ENCODE measurements around the gene ZBTB6. TPM values are rescaled to one million over a fixed set of nuclear protein-coding genes. Genes with fewer than 3 reads are reported as not detected.

ZBTB6 gene
- polyA plus RNA-seq, 2 of the 4 experiments (the other 2 are of a cell fraction) = 9.0 to 10.3 TPM

- POLR2A ChIA-PET = no interaction called here
- Histone ChIP-seq H3K4me3 (no peak overlapping the region), H3K27ac (no peak overlapping the region), H3K4me2 (no peak overlapping the region), H3K9me3 (no peaks in the 10 kb centered on the region), H3K4me1 (peaks cover 19% of the 10 kb centered on the region)
- FAIRE-seq = no peak
- no peak for DNase-seq (ENCODE audit: low read depth in 1 of 2, low spot score in 1 of 2)
- TF ChIP-seq ZFP36 (IDR thresholded peaks at IDR 0.05; ENCODE audit: borderline replicate concordance, partially characterized antibody) (no peak), RAD21 (conservative IDR thresholded peaks at IDR 0.05 in 1 of 2, IDR thresholded peaks at IDR 0.05 in 1 of 2) (no peak), HES2 (IDR thresholded peaks at IDR 0.05) (no peak), POLR2A (IDR thresholded peaks at IDR 0.05; ENCODE audit: low read length) (no peak), BCL3 (IDR thresholded peaks at IDR 0.05) (no peak), GATA3 (IDR thresholded peaks at IDR 0.05; ENCODE audit: borderline replicate concordance) (no peak)
- 85% methylated on average over 7 of the region's 7 CpGs for WGBS (ENCODE audit: missing lambda C conversion rate)
- no peak for ATAC-seq
- CTCF ChIA-PET = no interaction called here
Measured at GRCh38 chr9:122865300-122865699, 47.8 kb downstream of the ZBTB6 start.

GRCh38 chr9:122863407-122863806, 49.7 kb downstream of the ZBTB6 start:
- H3K4me2 ChIP-seq = no peak overlapping the region
- H3K4me3 ChIP-seq = no peak overlapping the region
- no peak overlapping the region for H3K27ac ChIP-seq
- DNase-seq (ENCODE audit: low read depth in 1 of 2, low spot score in 1 of 2) (no peak), ATAC-seq (no peak), FAIRE-seq (no peak)
- 100% methylated on average over 3 of the region's 3 CpGs for WGBS (ENCODE audit: missing lambda C conversion rate)
- peaks cover 27% of the 10 kb centered on the region for H3K4me1 ChIP-seq
- POLR2A ChIA-PET = no interaction called here
- TF ChIP-seq RNF2 (IDR thresholded peaks at IDR 0.05; ENCODE audit: borderline replicate concordance, low read depth) (no peak), MAFK (IDR thresholded peaks at IDR 0.05; ENCODE audit: partially characterized antibody) (no peak), RARB (CRISPR knock-in tag; IDR thresholded peaks at IDR 0.05) (no peak), REST (IDR thresholded peaks at IDR 0.05) (no peak), JUN (IDR thresholded peaks at IDR 0.05) (no peak), ELK1 (IDR thresholded peaks at IDR 0.05; ENCODE audit: low read depth, low read length) (no peak), GATA3 (IDR thresholded peaks at IDR 0.05; ENCODE audit: borderline replicate concordance) (no peak), SMC3 (IDR thresholded peaks at IDR 0.05) (no peak), NPAS2 (CRISPR knock-in tag; IDR thresholded peaks at IDR 0.05; ENCODE audit: borderline replicate concordance) (no peak), BHLHE40 (IDR thresholded peaks at IDR 0.05; ENCODE audit: low read depth, low read length) (no peak), HOXA7 (CRISPR knock-in tag; IDR thresholded peaks at IDR 0.05) (no peak), ZNF302 (CRISPR knock-in tag; IDR thresholded peaks at IDR 0.05) (no peak), RAD21 (conservative IDR thresholded peaks at IDR 0.05 in 1 of 2, IDR thresholded peaks at IDR 0.05 in 1 of 2) (no peak), FOXS1 (CRISPR knock-in tag; IDR thresholded peaks at IDR 0.05) (no peak), HOXB13 (CRISPR knock-in tag; IDR thresholded peaks at IDR 0.05; ENCODE audit: low read depth) (no peak), MAZ (IDR thresholded peaks at IDR 0.05; ENCODE audit: borderline replicate concordance, low read depth, low read length) (no peak)
- peaks cover 4% of the 10 kb centered on the region; the same call in 2 of the 3 replicates for H3K9me3 ChIP-seq
- CTCF ChIA-PET = no interaction called here

Measured in A549 (cell line).